GM06990 (cell line): ENCODE data around the gene PCGF5.

Experiments used
- DNase-seq: peaks from one replicate; pipeline ENCODE4 v3.0.0-alpha.2; 2011; ENCODE audit not compliant: insufficient read length; ENCODE audit errors: extremely low read depth
- H3K27me3 ChIP-seq: replicated peaks from 2 replicates; pipeline ENCODE4 v1.6.0; 2011; ENCODE audit warnings: low read length; ENCODE audit not compliant: control insufficient read depth, insufficient read depth
- H3K36me3 ChIP-seq: 2 replicates; pipeline ENCODE4 v1.5.1; 2011; ENCODE audit warnings: low read length; ENCODE audit not compliant: control insufficient read depth, insufficient read depth
- H3K4me3 ChIP-seq: replicated peaks from 2 replicates; pipeline ENCODE4 v1.5.1; 2011; ENCODE audit warnings: low read depth, mild to moderate bottlenecking, control low read depth, low read length
- CTCF ChIP-seq: IDR thresholded peaks from 2 replicates; pipeline ENCODE4 v1.5.1; 2011; ENCODE audit warnings: low read length, control low read depth, mild to moderate bottlenecking, inconsistent platforms; ENCODE audit not compliant: insufficient read depth, poor library complexity, severe bottlenecking

The PCGF5 gene

GRCh38 chr10:91206427-91206826, 14.0 kb upstream of the PCGF5 start:
- DNase-seq: no peak
- no peaks in the 10 kb centered on the region for H3K27me3 ChIP-seq
- TF ChIP-seq CTCF: no peak
- H3K4me3 ChIP-seq: no peak overlapping the region
- no peaks in the 10 kb centered on the region for H3K36me3 ChIP-seq

GRCh38 chr10:91206837-91207474, 13.5 kb upstream of the PCGF5 start:
- no peaks in the 10 kb centered on the region for H3K27me3 ChIP-seq
- TF ChIP-seq CTCF: no peak
- H3K36me3 ChIP-seq: no peaks in the 10 kb centered on the region
- H3K4me3 ChIP-seq: no peak overlapping the region
- no peak for DNase-seq

DNA sequence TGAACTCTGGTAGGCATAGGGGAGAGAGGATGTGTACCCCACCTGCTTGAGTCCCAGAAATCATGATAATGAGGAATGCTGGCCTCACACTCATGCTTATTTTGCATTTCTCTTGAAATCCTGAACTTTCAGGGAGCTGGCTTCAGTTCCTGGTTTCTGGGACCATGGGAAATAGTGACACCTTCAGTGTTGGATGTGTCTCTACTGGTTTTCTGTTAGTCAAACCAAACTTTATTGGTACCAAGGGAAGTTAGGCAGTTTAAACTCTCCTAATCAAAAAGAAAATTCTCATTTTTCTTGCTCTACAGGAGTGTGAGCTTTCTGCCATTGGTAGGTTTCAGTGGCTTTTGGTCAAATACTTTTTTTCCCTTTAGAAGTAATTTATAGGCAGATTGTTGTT, 11.8 kb upstream of the PCGF5 start:
- Histone ChIP-seq H3K27me3 (no peaks in the 10 kb centered on the region), H3K4me3 (no peak overlapping the region), H3K36me3 (no peaks in the 10 kb centered on the region)
- TF ChIP-seq CTCF: no peak
- no peak for DNase-seq

- no peak for DNase-seq
- Histone ChIP-seq H3K4me3 (no peak overlapping the region), H3K36me3 (no peaks in the 10 kb centered on the region), H3K27me3 (no peaks in the 10 kb centered on the region)
- no peak for TF ChIP-seq CTCF
Observed at GRCh38 chr10:91210014-91210413, 10.4 kb upstream of the PCGF5 start.

- TF ChIP-seq CTCF: no peak
- DNase-seq: peak; percentile 53
- no peaks in the 10 kb centered on the region for H3K27me3 ChIP-seq
- no peak overlapping the region for H3K4me3 ChIP-seq
- no peaks in the 10 kb centered on the region for H3K36me3 ChIP-seq
Observed at GRCh38 chr10:91210435-91210834, 10.0 kb upstream of the PCGF5 start.

- H3K4me3 ChIP-seq: no peak overlapping the region
- no peak for TF ChIP-seq CTCF
- DNase-seq: no peak
- H3K27me3 ChIP-seq: no peaks in the 10 kb centered on the region
- no peaks in the 10 kb centered on the region for H3K36me3 ChIP-seq
Observed at GRCh38 chr10:91211675-91212074, 8.8 kb upstream of the PCGF5 start.
